Dermis microvascular lymphatic vessel endothelial cell (primary cell): ENCODE results near the gene CDC42EP5. TPM values are rescaled to one million over a fixed set of nuclear protein-coding genes. Genes with fewer than 3 reads are reported as not detected.
"Not testable (repeated sequence)": the region's sequence is repeated elsewhere in the genome, so short reads cannot be mapped to it uniquely, and the experiment has no call there.

ENCODE experiments used
- DNase-seq, 2 donors: peaks; one replicate each; pipeline versions ENCODE4 v3.0.0 to v3.0.0-alpha.2; 2010; ENCODE audit warnings: low read depth in 2 of 2
- total RNA-seq: library from RNA; depleted of rRNA; stranded (reverse); fragments of >200 nt; gene quantifications from 2 replicates; pipeline ENCODE4 v1.2.1, GENCODE V29; 2014

The CDC42EP5 gene
- total RNA-seq, 1 donor from 2014 or later, result 42.6 TPM

- DNase-seq, result peak; percentile 97 to 99
Observed at GRCh38 chr19:54448774-54449700, 24.1 kb downstream of the CDC42EP5 start, which contains the start of gene LENG8. Gene LENG8 (plus strand): TSS chr19:54449199. CDS start chr19:54451345, 2,146 bp downstream.

GRCh38 chr19:54448040-54448773 is 24.9 kb downstream of the CDC42EP5 start:
- DNase-seq, result peak; percentile 72 to 81

- DNase-seq, result not testable (repeated sequence)
Observed at GRCh38 chr19:54446349-54446748, 26.7 kb downstream of the CDC42EP5 start.

- no peak for DNase-seq
Observed at GRCh38 chr19:54444737-54445136, 28.4 kb downstream of the CDC42EP5 start.

- DNase-seq, result no peak
Observed at GRCh38 chr19:54440641-54441040, 32.5 kb downstream of the CDC42EP5 start.

- DNase-seq, result peak; percentile 42 to 58
Observed at GRCh38 chr19:54439174-54439851, 33.8 kb downstream of the CDC42EP5 start.

GRCh38 chr19:54436628-54437252 is 36.4 kb downstream of the CDC42EP5 start:
- no peak for DNase-seq

- DNase-seq, result no peak
Observed at GRCh38 chr19:54436031-54436523, 37.0 kb downstream of the CDC42EP5 start.

- DNase-seq, result no peak
Observed at GRCh38 chr19:54435551-54436016, 37.5 kb downstream of the CDC42EP5 start.

GRCh38 chr19:54434873-54435214 is 38.3 kb downstream of the CDC42EP5 start:
- no peak for DNase-seq

GRCh38 chr19:54434112-54434872 is 38.8 kb downstream of the CDC42EP5 start:
- no peak for DNase-seq

- DNase-seq, result no peak
Observed at GRCh38 chr19:54433697-54434096, 39.4 kb downstream of the CDC42EP5 start.

GRCh38 chr19:54432144-54432738 is 40.9 kb downstream of the CDC42EP5 start:
- no peak for DNase-seq

GRCh38 chr19:54431255-54431838 is 41.7 kb downstream of the CDC42EP5 start:
- peak; percentile 3 to 19 for DNase-seq

GRCh38 chr19:54430306-54431254 is 42.5 kb downstream of the CDC42EP5 start:
- DNase-seq, result peak in 1 of 2 donors; percentile 48

- no peak for DNase-seq
Observed at GRCh38 chr19:54429545-54430227, 43.4 kb downstream of the CDC42EP5 start.

- no peak for DNase-seq
Observed at GRCh38 chr19:54429176-54429495, 44.0 kb downstream of the CDC42EP5 start.
